GM21447 (cell line): ENCODE measurements around the gene YIPF2.
A peak's percentile ranks its signal among the peaks of the same experiment; 100 is the strongest.
"Not testable (repeated sequence)": the region's sequence is repeated elsewhere in the genome, so short reads cannot be mapped to it uniquely, and the experiment has no call there.

Experiments
- ATAC-seq: cut with Tn5 transposase; IDR thresholded peaks from one replicate; pipeline ENCODE4 v1.9.1; 2021; ENCODE audit not compliant: unreplicated experiment

The YIPF2 gene

GRCh38 chr19:10941649-10942048, 13.2 kb upstream of the YIPF2 start:
- ATAC-seq = not testable (repeated sequence)

- no peak for ATAC-seq
These were observed 8.2 kb upstream of the YIPF2 start for GRCh38 chr19:10936661-10937084.

- ATAC-seq = no peak
These were observed 7.1 kb upstream of the YIPF2 start for GRCh38 chr19:10935371-10936059.

GRCh38 chr19:10929402-10929794, 959 bp upstream of the YIPF2 start:
- ATAC-seq = no peak

GRCh38 chr19:10927730-10928562, 493 bp downstream of the YIPF2 start:
- peak; percentile 29 for ATAC-seq

GRCh38 chr19:10924597-10924996, 3.8 kb downstream of the YIPF2 start:
- no peak for ATAC-seq

- ATAC-seq = no peak
These were observed 5.0 kb downstream of the YIPF2 start for GRCh38 chr19:10923260-10924112.

GRCh38 chr19:10922638-10923014, 5.8 kb downstream of the YIPF2 start:
- no peak for ATAC-seq

- ATAC-seq = no peak
These were observed 6.4 kb downstream of the YIPF2 start for GRCh38 chr19:10921910-10922637.

GRCh38 chr19:10921199-10921909, 7.1 kb downstream of the YIPF2 start:
- no peak for ATAC-seq

GRCh38 chr19:10920781-10921180, 7.7 kb downstream of the YIPF2 start:
- ATAC-seq = no peak

- no peak for ATAC-seq
These were observed 8.2 kb downstream of the YIPF2 start for GRCh38 chr19:10920288-10920655.

- ATAC-seq = no peak
These were observed 8.8 kb downstream of the YIPF2 start for GRCh38 chr19:10919352-10920287.

GRCh38 chr19:10918359-10918758, 10.1 kb downstream of the YIPF2 start:
- no peak for ATAC-seq

GRCh38 chr19:10916602-10917001, 11.8 kb downstream of the YIPF2 start:
- no peak for ATAC-seq

GRCh38 chr19:10915130-10916091, 13.0 kb downstream of the YIPF2 start:
- no peak for ATAC-seq

- no peak for ATAC-seq
These were observed 14.6 kb downstream of the YIPF2 start for GRCh38 chr19:10913716-10914340.

GRCh38 chr19:10912619-10913018, 15.8 kb downstream of the YIPF2 start:
- no peak for ATAC-seq
